ENCODE data around the gene MYLK4. TPM values are rescaled to one million over a fixed set of nuclear protein-coding genes. Genes with fewer than 3 reads are reported as not detected.

The MYLK4 gene
- total and polyA plus RNA-seq, 4 donors: 0.27 to 1.6 (median 1.0) TPM

DNA sequence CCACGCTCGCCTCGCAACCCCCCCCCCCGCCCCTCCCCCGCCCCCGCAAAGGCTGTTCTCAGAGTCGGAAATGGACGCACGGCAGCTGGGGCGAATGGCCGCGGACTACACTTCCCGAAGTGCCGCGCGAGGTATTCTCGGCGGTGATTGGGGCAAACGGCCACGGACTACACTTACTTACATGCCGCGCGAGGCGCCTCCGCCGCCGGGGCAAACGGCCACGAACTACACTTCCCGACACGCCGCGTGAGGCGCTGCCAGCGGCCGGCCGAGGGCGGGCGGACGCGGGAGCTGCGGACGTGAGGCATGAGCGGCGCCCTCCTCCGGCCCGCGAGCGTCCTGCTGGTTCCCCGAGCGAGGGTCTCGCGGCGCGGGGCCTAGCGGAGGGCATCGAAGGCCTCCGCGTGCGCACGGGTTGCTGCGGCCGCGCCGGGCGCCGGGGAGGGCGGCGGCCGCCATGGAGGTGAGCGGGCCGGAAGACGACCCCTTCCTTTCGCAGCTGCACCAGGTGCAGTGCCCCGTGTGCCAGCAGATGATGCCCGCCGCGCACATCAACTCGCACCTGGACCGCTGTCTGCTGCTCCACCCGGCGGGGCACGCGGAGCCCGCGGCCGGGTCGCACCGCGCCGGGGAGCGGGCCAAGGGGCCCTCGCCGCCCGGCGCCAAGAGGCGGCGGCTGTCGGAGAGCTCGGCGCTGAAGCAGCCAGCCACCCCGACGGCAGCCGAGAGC is 14.6 kb upstream of the MYLK4 start, which contains the start of gene WRNIP1:
TSS of gene WRNIP1 (plus strand) at position 228 of the 730 bp plus-strand sequence. CDS start at position 458, 230 bp downstream.
- no peaks in the 10 kb centered on the region for H3K27me3 ChIP-seq (ENCODE audit: control insufficient read depth in 3 of 3, insufficient read depth in 3 of 3, low read length in 2 of 3)
- H3K4me1 ChIP-seq (ENCODE audit: control insufficient read depth in 5 of 5, insufficient read depth in 5 of 5, low read length in 5 of 5): peaks cover 3 to 36% (median 16%) of the 10 kb centered on the region in 5 donors

GRCh38 chr6:2764610-2765165 is 14.0 kb upstream of the MYLK4 start:
- WGBS, 2 donors: 0 to 1% methylated on average over 44 to 45 of the region's 45 CpGs
- peak; percentile 73 to 88 (median 78) for DNase-seq
- H3K4me1 ChIP-seq (ENCODE audit: control insufficient read depth in 5 of 5, insufficient read depth in 5 of 5, low read length in 5 of 5): peaks cover under 1 to 31% (median 13%) of the 10 kb centered on the region in 5 donors
- H3K9ac ChIP-seq (ENCODE audit: insufficient read depth in 1 of 2, low read length in 2 of 2): peak overlapping the region; percentile 65 to 91
- H3K27ac ChIP-seq (ENCODE audit: low read depth in 1 of 2, low read length in 1 of 2): peak overlapping the region; percentile 92 to 94
- ATAC-seq (ENCODE audit: insufficient read depth, low FRiP score): peak; percentile 86
- no peaks in the 10 kb centered on the region for H3K9me3 ChIP-seq (ENCODE audit: control insufficient read depth in 4 of 4, insufficient read depth in 3 of 4, low read length in 3 of 4)
- H3K36me3 ChIP-seq (ENCODE audit: control insufficient read depth in 4 of 4, insufficient read depth in 4 of 4, low read length in 4 of 4): no peaks in the 10 kb centered on the region
- no peaks in the 10 kb centered on the region for H3K27me3 ChIP-seq (ENCODE audit: control insufficient read depth in 3 of 3, insufficient read depth in 3 of 3, low read length in 2 of 3)
- peak overlapping the region; percentile 22 for H3K4me3 ChIP-seq
- TF ChIP-seq, protein P1, sequence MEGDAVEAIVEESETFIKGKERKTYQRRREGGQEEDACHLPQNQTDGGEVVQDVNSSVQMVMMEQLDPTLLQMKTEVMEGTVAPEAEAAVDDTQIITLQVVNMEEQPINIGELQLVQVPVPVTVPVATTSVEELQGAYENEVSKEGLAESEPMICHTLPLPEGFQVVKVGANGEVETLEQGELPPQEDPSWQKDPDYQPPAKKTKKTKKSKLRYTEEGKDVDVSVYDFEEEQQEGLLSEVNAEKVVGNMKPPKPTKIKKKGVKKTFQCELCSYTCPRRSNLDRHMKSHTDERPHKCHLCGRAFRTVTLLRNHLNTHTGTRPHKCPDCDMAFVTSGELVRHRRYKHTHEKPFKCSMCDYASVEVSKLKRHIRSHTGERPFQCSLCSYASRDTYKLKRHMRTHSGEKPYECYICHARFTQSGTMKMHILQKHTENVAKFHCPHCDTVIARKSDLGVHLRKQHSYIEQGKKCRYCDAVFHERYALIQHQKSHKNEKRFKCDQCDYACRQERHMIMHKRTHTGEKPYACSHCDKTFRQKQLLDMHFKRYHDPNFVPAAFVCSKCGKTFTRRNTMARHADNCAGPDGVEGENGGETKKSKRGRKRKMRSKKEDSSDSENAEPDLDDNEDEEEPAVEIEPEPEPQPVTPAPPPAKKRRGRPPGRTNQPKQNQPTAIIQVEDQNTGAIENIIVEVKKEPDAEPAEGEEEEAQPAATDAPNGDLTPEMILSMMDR (IDR thresholded peaks at IDR 0.05; ENCODE audit: control extremely low read depth, extremely low read depth): no peak

More for the DNA sequence above, 14.6 kb upstream of the MYLK4 start, which contains the start of gene WRNIP1:
- WGBS, 2 donors: 0 to 1% methylated on average over 70 to 101 of the region's 104 CpGs
- H3K9ac ChIP-seq (ENCODE audit: insufficient read depth in 1 of 2, low read length in 2 of 2): peak within 1 kb of the TSS; percentile 76 to 91
- peaks cover 0 to 3% (median under 1%) of the 10 kb centered on the region in 4 donors for H3K36me3 ChIP-seq (ENCODE audit: control insufficient read depth in 4 of 4, insufficient read depth in 4 of 4, low read length in 4 of 4)
- no peaks in the 10 kb centered on the region for H3K9me3 ChIP-seq (ENCODE audit: control insufficient read depth in 4 of 4, insufficient read depth in 3 of 4, low read length in 3 of 4)
- TF ChIP-seq, protein P1 (IDR thresholded peaks at IDR 0.05; ENCODE audit: control extremely low read depth, extremely low read depth): peak; percentile 38
- peak; percentile 100 for DNase-seq
- peak; percentile 90 for ATAC-seq (ENCODE audit: insufficient read depth, low FRiP score)
- H3K27ac ChIP-seq (ENCODE audit: low read depth in 1 of 2, low read length in 1 of 2): peak within 1 kb of the TSS; percentile 92 to 94
- peak within 1 kb of the TSS; percentile 97 for H3K4me3 ChIP-seq

- DNase-seq (no peak), ATAC-seq (ENCODE audit: insufficient read depth, low FRiP score) (no peak)
- TF ChIP-seq, protein P1 (IDR thresholded peaks at IDR 0.05; ENCODE audit: control extremely low read depth, extremely low read depth): no peak
- Histone ChIP-seq H3K9me3 (ENCODE audit: control insufficient read depth in 4 of 4, insufficient read depth in 3 of 4, low read length in 3 of 4) (no peaks in the 10 kb centered on the region), H3K36me3 (ENCODE audit: control insufficient read depth in 4 of 4, insufficient read depth in 4 of 4, low read length in 4 of 4) (no peaks in the 10 kb centered on the region), H3K9ac (ENCODE audit: insufficient read depth in 1 of 2, low read length in 2 of 2) (peak overlapping the region in 1 of 2 donors; percentile 91), H3K27ac (ENCODE audit: low read depth in 1 of 2, low read length in 1 of 2) (peak overlapping the region in 1 of 2 donors; percentile 67), H3K4me1 (ENCODE audit: control insufficient read depth in 5 of 5, insufficient read depth in 5 of 5, low read length in 5 of 5) (peaks cover 0 to 25% (median 13%) of the 10 kb centered on the region in 5 donors), H3K27me3 (ENCODE audit: control insufficient read depth in 3 of 3, insufficient read depth in 3 of 3, low read length in 2 of 3) (no peaks in the 10 kb centered on the region), H3K4me3 (no peak overlapping the region)
- WGBS, 2 donors: 72 to 77% methylated on average over 27 of the region's 27 CpGs
These were observed 13.3 kb upstream of the MYLK4 start for GRCh38 chr6:2763876-2764540.

All from lung (tissue), 12 donors.